Activated T-cell treated with anti-CD3 and anti-CD28 coated beads for 1 hour (primary cell): ENCODE measurements around the gene ANKRD9.

Experiments used
- DNase-seq: peaks from one replicate; pipeline ENCODE4 v3.0.0-alpha.2; 2020; ENCODE audit warnings: low read depth

Gene ANKRD9

DNA sequence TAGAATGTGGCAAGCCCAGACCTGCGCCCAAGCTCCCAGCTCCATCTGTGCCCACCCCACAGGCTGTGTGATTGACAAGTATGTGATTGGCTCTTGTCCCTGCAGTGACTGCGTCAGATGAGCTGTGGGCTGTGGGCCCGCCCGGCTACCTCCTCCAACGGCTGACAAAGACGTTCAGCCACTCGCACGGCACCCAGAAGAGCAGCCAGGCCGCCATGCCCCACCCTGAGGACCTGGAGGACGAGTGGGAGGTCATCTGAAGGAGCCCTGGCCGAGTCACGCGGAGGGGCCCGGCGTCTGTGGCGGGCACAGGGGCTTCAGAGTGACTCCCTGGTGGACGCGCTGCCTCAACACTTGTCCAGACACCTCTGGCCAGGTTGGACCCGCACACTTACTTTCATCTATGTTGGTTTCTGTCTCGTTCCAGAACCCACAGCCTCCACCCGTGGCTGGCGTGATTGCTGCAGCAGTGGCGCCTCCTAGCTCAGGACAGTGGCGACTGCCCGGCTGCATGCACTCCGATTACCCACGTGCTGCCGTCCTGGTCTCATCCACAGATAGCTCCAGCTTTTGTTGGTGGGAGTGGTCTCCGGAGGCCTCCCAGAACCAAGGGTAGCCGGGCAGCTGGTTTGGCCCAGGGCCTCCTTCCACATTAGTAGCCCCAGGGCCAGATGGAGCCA lies 11.4 kb downstream of the ANKRD9 start:
- no peak for DNase-seq

DNA sequence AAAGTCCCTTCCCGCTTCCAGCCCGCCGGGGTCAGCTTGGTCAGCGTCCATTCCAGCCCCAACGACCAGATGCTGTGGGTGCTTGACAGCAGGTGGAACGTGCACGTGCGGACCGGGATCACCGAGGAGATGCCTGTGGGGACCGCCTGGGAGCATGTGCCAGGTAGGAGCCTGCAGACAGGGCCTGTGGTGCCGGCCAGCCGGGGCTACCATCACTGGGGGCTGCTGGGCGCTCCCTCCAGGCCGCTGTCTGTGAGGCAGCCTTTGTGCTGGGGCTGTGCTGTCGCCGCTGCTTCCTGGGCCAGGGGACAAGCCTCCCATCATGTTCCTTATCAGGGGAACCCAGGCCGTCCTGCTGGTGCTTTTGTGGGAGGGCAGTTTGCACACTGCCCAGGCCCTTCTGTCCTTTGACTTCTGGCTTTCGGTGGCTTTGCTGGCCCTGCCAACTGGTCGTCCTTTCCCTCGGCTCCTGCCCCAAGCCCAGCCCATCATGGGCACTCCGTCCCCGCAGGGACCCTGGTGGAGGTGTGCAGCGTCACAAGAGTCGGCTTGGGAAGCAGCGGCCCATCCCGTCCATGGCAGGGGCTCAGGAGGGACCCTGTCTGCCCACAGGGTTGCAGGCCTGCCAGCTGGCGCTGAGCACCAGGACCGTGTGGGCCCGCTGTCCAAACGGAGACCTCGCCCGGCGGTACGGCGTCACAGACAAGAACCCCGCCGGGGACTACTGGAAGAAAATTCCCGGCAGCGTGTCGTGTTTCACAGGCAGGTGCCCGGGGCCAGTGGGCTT lies 12.4 kb downstream of the ANKRD9 start:
- DNase-seq, result no peak

DNA sequence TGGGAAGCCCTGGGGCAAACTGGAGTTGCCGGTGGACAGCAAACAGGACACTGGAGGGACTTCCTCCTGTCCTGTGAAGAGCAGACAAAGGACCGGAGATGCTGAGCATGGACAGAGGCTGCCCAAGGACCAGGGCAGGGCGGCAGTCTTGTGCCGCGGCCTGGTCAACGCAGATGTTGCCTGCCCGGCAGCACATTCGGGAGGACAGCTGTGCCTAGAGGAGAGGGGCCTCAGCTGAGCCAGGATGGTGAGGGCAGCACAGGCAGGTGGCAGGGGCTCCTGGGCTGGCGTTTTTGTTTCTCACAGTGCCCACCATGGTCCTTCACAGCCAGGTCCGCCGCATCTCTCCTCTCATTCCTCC lies 13.3 kb downstream of the ANKRD9 start:
- DNase-seq, result no peak

DNA sequence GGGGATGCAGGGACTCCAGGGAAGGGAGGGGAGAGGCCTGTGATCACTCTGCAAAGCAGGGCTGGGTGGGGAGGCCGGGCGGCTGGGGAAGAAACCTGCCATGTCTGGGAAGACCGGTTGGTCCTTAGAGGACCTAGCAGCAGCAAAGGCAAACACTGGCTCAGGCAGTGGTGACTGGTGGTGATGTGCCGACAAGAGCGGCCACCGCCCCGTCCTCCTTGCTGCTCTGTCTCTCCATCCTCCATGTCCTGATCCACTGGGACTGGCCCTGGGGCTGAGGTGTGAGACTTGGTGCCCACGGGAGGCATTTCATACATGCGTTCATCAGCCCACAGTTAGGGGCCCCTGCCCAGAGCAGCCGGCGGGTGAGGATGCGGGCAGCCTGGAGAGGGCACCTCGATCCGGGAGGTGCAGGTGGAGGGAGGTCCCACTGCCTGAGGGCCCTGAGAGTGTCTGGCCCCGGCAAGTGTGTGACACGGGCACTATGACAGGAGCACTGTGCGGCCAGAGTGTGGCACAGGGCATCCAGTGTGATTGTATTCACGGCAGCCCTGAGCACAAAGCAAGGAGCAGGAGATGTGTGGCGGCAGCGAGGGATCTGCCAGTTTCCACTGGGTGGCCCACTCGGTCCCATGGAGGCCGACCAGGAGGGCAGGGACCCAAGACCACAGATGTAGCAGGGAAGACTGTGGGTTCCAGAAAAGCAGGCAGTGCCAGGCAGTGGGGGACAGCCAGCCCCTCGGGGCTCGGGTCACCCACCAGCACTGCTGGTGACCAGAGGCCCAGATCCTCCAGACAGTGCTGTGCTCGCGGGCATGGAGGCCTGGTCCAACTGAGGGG lies 13.9 kb downstream of the ANKRD9 start:
- no peak for DNase-seq

DNA sequence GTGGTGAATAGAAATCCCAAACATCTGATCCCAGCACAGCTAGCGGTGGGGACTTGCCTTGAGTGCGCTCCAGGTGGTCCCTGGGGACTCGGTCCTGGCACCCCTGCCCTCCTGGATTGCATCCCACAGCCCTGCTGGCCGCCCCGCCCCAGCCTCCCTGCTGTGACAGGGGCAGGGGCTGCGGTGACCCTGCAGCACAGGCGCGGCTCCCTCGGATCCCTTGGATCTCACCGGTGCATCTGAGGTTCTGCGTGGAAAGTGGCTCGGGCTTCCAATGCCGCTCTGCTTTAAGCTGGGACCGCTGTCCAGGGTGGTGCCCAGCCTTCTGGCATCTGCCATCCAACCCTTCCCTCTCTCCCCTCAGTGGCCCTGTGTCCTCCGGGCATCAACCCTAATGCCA lies 16.0 kb downstream of the ANKRD9 start:
- no peak for DNase-seq

DNA sequence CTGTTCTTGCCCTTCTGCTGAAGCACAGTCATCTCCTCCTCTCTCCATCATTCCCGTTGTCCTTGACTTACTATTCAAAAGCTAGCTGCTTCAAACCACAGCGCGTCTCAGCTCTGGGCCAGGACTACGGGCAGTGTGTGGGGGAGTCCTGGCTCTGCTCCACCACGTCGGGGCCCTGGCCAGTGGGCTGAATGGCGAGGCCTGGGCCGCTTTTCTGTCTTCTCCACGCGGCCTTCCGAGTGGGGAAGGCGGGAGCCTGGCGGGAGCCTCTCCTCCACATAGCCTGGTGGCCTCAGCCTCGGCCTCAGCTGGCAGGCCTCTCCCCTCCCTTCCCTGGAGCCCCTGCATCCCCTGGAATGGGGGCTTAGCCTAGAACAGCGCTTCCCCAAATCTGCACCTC lies 16.5 kb downstream of the ANKRD9 start:
- no peak for DNase-seq

DNA sequence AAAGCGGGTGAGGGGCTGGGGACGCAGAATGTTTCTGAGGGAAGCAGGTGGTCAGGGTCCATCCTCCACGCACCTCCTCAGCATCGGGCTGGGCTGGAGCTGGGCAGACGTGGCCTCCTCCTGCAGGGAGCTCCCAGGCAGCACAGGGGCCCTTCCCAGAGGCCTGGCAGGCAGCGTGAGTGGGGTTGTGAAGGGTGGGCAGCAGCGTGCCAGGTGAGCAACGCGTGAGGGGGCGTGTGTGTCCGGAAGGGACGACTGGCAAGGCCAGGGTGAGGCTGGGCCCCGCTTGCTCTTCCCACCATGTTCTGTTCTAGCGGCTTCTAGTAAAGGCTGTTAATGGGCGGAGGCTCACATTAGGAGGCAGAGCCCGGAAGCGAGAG lies 17.1 kb downstream of the ANKRD9 start:
- DNase-seq, result no peak

DNA sequence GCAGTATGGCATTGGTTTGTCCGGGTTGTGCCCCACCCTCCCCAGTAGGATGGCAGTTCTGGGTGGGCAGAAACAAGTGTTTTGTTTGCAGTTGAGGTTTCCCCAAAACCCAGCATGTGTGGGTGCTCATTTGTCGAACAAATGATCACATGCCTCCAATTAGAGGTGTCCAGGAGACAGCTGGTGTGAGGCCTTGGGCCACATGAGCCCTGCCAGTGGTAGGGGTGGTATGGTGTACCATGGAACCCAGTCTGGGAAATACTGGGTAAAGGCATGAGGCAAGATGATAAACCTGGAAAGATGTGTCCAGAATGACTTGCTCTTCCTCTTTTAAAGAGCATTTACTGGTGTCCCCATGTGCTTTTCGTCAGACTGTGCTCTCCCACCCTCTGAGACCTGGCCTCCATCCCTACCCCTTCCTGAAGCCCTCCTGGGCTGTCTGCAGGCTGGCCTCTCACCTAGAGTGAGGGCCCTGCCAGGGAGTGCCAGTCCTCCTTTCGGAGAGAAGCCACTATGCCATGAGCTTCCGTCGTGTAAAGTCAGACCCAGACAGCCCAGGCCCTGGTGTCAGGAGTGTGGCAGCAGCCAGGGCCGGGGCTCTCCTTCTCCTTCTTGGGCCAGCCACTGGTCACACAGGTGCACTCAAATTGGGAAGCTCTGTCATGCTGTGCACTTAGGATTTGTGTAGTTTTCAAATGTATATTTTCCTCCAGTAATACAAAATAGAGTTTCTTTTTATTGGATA lies 17.6 kb downstream of the ANKRD9 start:
- no peak for DNase-seq

DNA sequence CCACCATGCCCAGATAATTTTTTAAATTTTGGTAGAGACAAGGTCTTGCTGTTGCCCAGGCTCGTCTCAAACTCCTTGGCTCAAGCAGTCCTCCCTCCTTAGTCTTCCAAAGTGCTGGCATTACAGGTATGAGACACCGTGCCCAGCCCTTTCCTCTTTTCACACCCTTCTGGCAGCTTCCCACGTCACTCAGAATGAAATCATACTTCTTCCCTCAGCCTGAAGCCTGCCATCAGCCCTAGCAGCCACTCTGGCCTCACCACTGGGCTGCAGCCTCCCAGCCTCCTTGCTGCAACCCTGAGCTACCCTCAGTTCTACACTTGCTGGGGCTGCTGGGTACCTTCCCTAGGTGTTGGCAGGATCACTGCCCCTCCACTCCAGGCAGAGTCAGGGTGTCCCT lies 18.2 kb downstream of the ANKRD9 start:
- DNase-seq, result no peak

DNA sequence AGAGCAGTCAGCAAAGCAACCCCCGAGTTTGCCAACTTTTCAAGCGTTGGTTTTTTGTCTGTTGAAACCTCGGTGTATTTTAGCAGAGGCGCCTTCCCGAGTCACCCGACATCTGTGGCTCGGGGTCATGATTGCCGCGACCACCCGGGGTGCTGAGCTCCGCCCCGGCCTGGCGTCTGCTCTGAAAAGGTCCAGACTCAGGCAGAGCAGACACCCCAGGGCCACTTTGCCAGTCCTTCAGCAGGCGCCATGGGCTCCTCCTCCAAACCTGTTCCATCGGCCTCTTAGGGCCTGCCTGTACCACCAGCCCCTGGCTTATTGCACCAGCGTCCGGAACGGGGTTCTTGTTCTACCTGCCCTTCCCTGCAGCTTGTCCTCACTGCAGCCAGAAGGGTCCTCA lies 19.1 kb downstream of the ANKRD9 start:
- DNase-seq, result no peak

DNA sequence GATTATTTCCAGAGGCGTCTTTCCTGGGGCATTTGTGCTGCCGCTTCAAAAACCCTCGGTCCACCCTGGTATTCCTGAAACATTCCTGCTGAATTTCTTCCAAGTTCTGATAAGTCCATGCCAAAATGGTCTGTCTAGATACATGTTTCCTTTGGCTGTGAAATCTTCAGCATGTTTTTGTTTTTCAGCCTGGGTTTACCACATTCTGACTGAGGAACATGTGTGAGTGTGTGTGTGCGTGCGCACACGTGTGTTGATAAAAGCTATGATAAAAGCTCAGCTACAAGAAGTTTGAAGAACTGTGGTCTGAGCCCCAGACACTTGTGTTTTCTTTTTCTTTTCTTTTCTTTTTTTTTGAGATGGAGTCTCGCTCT lies 22.4 kb downstream of the ANKRD9 start:
- DNase-seq, result no peak

DNA sequence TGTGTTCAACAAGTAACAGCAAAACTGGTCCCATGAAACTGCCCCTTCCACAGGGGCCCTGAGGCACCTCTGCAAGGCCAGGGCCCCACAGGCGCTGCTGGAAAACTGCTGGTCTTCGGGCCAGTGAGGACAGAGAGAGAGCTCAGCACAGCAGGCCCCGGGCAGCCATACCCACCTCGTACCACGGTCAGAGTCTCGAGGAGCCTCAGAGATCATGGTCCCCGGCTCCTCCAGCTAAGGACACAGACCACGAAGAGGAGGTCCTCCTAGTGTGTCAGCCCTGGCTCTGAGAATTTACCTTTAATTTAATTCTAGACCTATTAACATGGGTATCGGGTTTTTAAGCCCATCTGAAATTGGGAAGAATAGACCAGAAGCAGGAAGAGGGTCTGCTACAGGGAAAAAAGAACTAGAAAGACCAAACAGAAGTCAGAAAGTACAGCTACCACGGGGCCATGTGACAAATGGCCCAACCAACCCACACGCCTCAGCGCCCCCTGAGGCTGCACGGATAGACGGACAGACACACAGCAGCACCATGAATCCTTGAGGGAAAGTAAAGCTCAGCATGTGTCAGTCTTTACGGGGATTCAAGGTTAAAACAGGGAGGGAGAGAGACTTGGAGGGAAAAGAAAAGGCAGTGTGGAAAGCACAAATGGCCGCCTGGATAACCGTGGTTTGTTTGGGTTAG lies 22.9 kb downstream of the ANKRD9 start:
- no peak for DNase-seq

DNA sequence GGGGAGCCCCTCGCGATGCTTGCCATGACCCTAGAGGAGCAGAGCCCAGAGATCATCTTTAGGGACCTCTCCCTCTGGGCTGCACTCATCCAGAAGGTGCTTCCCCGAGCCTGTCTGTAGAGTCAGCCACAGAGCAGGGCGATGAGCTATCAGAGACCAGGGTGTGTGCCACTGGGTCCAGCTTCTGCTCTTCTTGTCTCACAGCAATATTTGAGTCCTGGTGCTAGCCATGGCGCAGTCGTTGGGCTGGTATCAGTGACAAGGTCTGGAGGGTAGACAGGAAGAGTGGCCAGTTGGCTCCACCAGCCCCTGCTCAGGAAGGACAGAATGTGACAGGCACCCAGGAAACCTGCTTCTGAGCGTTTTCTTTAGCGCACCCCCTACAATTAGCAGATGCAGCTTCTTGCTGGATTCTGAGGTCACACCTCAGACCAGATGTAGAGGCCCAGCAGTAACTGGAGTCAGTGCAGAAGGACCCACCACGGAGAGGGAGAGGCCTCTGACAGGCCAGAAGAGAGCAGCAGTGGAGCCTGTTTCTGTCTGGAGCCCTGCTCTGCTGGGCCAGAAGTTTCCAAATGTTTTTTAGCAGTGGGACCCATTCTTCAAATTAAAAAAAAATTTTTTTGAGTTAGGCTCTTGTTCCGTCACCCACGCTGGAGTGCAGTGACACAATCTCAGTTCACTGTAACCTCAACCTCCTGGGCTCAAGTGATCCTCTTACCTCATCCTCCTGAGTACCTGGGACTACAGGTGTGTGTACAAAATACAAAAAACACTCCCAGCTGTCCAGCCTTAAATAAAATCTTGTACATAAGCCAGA lies 23.7 kb downstream of the ANKRD9 start:
- no peak for DNase-seq

DNA sequence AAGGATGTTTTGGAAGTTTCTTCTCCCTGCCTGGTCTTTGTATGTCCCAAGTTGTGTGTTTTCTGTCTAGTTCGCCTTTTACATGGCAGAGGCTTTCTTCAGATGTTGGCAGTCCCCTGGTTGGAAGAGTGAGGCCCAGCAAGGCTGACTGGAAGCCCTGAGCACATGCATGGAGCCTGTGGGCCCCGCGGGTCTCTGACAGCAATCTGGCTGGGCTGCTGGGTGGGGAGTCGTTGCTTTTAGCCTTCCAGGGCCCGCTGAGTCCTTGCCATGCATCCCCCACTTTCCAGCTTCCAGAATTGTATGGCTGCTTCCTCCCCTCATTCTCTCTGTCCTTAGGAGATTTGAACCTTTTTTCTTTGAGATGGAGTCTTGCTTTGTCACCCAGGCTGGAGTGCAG lies 25.3 kb downstream of the ANKRD9 start:
- no peak for DNase-seq

DNA sequence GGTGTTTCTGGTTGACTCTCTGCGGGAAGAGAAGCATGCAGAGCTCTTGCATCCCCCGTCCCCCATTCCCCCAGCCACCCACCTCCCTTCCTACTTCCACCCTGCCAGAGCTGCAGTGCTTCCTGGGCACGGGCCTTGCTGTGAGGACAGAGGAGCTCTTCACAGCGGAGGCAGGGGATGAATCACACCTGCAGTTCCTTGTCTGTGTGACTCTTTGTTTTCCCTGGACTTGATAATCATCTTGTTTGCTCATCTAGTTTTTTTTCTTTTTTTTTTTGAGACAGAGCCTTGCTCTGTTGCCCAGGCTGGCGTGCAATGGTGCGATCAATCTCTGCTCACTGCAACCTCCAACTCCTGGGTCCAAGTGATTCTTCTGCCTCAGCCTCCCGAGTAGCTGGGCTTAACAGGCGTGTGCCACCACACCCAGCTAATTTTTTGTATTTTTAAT lies 27.8 kb downstream of the ANKRD9 start:
- DNase-seq, result no peak

DNA sequence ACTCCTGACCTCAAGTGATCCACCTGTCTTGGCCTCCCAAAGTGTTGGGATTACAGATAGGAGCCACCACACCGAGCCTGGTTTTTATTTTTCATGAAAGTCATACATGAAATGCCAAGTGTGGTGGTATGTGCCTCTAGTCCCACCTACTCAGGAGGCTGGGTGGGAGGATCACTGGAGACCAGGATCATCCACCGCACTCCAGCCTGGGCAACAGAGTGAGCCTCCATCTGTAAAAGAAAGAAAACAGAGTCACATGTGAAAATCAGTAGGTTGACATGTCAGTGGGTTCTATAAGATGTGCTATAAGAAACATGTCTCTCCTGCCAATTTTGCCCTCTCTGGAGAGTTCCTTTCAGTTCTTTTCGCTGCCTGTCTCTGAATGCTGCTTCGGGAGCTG lies 28.2 kb downstream of the ANKRD9 start:
- no peak for DNase-seq

DNA sequence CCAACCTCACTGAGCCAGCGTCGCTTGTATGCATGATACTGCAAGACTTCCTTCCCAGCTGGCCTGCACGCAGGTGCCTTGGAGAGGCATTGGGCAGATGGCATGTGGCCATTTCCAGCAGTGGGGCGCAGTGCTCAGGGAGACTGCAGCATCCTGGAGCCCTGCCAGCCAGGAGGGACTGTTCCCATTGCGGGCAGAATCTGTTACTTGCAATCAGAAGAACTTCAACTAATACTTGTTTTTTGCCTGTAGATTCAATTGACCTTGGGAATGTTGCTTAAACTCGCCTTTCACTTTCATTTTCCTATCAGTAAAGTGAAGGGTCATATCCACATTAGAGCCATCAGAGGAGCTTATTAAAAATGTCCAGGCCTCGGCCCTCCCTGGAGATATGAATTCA lies 29.8 kb downstream of the ANKRD9 start:
- DNase-seq, result no peak

DNA sequence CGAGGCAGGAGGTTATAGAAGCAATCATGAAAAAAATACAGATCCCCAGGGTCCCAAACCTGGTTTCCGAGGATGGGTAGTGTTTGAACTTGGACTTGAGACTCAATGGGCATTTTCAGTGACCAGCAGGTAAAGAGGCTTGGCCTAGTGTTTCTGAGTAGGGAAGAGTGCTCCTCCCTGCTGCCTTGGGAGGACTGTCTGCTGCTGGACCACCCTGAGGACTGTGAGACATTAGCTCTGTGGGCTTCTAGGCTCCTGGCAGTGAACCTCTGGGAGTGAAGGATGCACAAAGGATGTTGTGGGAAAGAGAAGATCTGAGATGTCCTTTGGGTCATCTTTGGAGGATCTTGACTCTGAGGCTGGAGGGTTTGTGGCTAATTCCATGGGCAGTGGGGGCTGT lies 30.5 kb downstream of the ANKRD9 start:
- no peak for DNase-seq

DNA sequence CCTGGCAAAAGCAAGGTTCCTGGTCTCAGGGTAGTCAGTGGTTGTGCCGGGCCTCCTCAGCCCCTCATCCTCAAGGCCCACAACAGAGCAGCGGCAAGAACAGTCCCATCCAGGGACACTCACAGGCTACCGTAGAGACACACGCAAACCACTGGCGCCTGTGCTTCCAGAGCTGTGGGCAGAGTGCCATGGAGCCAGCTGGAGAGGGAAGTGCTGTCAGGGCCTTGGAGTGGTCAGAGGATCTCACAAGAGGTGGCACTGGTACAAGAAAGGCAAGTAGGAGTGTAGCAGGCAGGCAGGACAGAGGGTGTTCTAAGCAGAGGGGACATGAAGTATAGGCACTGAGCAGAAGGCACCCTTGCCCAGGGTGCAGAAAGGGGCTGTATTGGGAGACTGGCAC lies 34.6 kb downstream of the ANKRD9 start:
- no peak for DNase-seq

DNA sequence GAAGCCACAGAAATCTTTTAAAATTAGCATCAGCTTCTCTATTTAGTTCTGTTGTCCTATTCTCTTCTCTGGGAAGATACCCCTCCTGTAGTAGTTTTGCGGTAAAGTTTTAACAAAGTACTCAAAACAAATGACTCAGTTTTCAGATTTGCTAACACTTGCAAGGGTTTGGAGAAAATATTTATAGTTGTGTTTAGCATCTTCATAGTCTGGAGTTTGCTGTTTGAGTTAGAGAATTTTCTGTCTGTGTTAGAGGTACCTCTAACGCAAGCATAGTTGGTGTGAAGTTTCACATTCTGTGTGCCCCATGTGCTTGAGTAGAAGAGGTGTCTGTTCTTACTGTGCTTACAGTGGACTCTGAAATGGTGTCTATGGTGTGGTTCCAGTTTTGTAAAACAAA lies 36.0 kb downstream of the ANKRD9 start:
- no peak for DNase-seq

DNA sequence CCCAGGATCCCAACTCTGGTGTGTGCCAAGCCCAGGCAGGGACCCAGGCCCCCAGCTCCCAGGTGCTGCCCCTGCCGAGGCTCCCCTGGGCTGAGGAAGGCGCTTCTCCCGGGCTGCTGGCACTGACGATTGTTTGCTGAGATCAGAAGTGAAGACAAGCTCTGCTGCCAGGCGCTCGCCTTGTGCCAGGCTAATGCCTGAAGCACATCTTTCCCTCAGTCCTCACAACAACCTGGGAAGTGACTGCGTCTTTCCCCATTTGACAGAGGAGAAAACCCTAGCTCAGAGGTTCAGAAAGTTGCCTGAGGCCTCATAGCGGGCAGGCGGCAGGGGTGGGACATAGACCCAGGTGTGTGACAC lies 36.8 kb downstream of the ANKRD9 start:
- no peak for DNase-seq
